ENCODE results near the gene MAP2K6.

DNA sequence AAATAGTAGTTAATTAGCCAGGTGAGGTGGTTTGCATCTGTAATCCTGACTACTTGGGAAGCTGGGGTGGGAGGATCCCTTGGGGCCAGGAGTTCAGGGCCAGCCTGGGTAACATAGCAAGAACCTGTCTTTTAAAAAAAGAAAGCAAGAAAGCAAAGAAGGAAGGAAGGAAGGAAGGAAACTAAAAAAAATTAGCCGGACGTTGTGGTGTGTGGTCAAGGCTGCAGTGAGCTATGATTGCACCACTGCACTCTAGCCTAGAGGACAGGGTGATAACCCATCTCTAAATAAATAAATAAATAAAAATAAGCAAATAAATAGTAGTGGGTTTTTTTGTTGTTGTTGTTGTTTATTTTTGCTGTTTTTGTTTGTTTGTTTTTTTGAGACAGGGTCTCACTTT is 39.3 kb upstream of the MAP2K6 start:
- TF ChIP-seq, protein P1, sequence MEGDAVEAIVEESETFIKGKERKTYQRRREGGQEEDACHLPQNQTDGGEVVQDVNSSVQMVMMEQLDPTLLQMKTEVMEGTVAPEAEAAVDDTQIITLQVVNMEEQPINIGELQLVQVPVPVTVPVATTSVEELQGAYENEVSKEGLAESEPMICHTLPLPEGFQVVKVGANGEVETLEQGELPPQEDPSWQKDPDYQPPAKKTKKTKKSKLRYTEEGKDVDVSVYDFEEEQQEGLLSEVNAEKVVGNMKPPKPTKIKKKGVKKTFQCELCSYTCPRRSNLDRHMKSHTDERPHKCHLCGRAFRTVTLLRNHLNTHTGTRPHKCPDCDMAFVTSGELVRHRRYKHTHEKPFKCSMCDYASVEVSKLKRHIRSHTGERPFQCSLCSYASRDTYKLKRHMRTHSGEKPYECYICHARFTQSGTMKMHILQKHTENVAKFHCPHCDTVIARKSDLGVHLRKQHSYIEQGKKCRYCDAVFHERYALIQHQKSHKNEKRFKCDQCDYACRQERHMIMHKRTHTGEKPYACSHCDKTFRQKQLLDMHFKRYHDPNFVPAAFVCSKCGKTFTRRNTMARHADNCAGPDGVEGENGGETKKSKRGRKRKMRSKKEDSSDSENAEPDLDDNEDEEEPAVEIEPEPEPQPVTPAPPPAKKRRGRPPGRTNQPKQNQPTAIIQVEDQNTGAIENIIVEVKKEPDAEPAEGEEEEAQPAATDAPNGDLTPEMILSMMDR (IDR thresholded peaks at IDR 0.05): no peak
- TF ChIP-seq POLR2AphosphoS5 (IDR thresholded peaks at IDR 0.05; ENCODE audit: insufficient read depth in 1 of 2, low read depth in 1 of 2): no peak
- TF ChIP-seq POLR2A (IDR thresholded peaks at IDR 0.05): no peak
